Uterus (tissue), 4 donors: Measurements from ENCODE around the gene ARID3C. TPM values are rescaled to one million over a fixed set of nuclear protein-coding genes. Genes with fewer than 3 reads are reported as not detected.

Experiments
- DNase-seq, 2 donors: peaks; one replicate each; pipeline ENCODE4 v3.0.0-alpha.2; 2019 to 2020
- H3K27ac ChIP-seq, 2 donors: fragments of 200-600 bp; sonication (generic); 1 replicate in 1 of 2; 2 replicates in 1 of 2; pipeline ENCODE4 v1.5.1; 2016 to 2018
- H3K27me3 ChIP-seq, 2 donors: fragments of 200-600 bp; sonication (generic); one replicate each; pipeline ENCODE4 v1.5.1; 2018 to 2019; ENCODE audit warnings: control low read depth in 1 of 2
- H3K36me3 ChIP-seq, 2 donors: fragments of 200-600 bp; sonication (generic); one replicate each; pipeline ENCODE4 v1.5.1; 2019; ENCODE audit warnings: control low read depth in 1 of 2
- H3K4me1 ChIP-seq, 2 donors: fragments of 200-600 bp; sonication (generic); one replicate each; pipeline ENCODE4 v1.5.1; 2018 to 2019; ENCODE audit warnings: control low read depth in 1 of 2
- H3K4me3 ChIP-seq, 2 donors: fragments of 200-600 bp; sonication (generic); 1 replicate in 1 of 2; 2 replicates in 1 of 2; pipeline ENCODE4 v1.5.1; 2018 to 2019; ENCODE audit warnings: mild to moderate bottlenecking in 1 of 2
- H3K9me3 ChIP-seq, 2 donors: fragments of 200-600 bp; sonication (generic); one replicate each; pipeline ENCODE4 v1.5.1; 2019; ENCODE audit warnings: control low read depth in 1 of 2
- POLR2A ChIP-seq, 2 donors: fragments of 450-650 bp; IDR thresholded peaks; one replicate each; pipeline ENCODE4 v1.6.1; 2016; ENCODE audit warnings: antibody characterized with exemption in 2 of 2, mild to moderate bottlenecking in 1 of 2, moderate library complexity in 1 of 2
- intact Hi-C: fragments of 100-400 bp; cut with DNase I; formaldehyde crosslinking; loops from one replicate; pipeline ENCODE4 v1.15.1; 2023; ENCODE audit warnings: low total_unique reads
- total RNA-seq, 4 donors: library from RNA; depleted of rRNA in 3 of 4; stranded (reverse); fragments of >200 nt in 3 of 4; gene quantifications; one replicate each; pipeline versions ENCODE4 v1.1.0 to v1.2.4, GENCODE V29; 2014 to 2023
- TF ChIP-seq, protein P1 (sequence below), 4 experiments: fragments of 200-600 bp in 2 of 4; fragments of 450-650 bp in 2 of 4; sonication (generic) in 2 of 4; IDR thresholded peaks; one replicate each; pipeline ENCODE4 v1.5.1; 2016 to 2019; ENCODE audit warnings: antibody characterized with exemption in 4 of 4, mild to moderate bottlenecking in 2 of 4, moderate library complexity in 1 of 4
- donor health status: DM: yes; HTN: yes; CAD: no.

ARID3C gene
- total RNA-seq, 4 donors from 2014 or later, result 0.35 to 0.82 TPM; not detected in 2

DNA sequence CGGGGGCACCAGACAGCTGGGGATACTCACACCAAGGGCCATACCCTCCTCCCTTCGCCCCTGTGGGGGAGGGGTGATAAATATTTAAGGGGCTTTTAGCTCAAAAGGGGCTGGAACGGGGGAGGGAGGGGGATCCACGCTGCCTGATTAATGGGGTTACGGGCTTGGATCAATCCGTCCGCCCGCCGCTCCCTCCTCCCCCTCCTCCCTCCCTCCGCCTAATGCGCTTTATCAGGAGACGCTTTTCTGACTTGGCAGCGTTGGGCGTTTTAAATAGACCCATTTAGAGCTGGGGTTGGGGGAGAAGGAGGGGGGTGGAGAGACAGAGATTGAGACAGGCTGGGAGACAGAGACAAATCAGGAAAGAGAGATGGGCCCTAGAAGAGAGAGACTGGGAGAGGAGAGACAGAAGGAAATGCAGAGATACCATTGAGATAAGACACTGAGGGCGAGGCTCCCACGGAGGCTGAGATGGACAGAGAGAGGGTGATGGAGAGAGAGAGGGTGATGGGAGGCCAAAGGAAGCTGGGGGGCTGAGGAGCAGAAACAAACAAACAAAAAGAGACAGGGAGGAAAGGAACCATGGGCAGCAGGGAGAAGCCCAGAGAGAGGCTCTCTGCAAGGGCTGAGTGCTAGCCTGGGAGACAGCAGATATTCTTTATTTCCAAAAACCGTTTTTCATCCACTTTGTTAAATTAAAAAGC, 49.6 kb downstream of the ARID3C start:
- Histone ChIP-seq H3K4me3 (no peak overlapping the region), H3K27ac (no peak overlapping the region), H3K9me3 (no peaks in the 10 kb centered on the region), H3K36me3 (no peaks in the 10 kb centered on the region), H3K27me3 (no peaks in the 10 kb centered on the region), H3K4me1 (peaks cover 0 to 9% of the 10 kb centered on the region in 2 donors)
- intact Hi-C loops, result no loop called here
- DNase-seq, result no peak
- TF ChIP-seq, protein P1, sequence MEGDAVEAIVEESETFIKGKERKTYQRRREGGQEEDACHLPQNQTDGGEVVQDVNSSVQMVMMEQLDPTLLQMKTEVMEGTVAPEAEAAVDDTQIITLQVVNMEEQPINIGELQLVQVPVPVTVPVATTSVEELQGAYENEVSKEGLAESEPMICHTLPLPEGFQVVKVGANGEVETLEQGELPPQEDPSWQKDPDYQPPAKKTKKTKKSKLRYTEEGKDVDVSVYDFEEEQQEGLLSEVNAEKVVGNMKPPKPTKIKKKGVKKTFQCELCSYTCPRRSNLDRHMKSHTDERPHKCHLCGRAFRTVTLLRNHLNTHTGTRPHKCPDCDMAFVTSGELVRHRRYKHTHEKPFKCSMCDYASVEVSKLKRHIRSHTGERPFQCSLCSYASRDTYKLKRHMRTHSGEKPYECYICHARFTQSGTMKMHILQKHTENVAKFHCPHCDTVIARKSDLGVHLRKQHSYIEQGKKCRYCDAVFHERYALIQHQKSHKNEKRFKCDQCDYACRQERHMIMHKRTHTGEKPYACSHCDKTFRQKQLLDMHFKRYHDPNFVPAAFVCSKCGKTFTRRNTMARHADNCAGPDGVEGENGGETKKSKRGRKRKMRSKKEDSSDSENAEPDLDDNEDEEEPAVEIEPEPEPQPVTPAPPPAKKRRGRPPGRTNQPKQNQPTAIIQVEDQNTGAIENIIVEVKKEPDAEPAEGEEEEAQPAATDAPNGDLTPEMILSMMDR (IDR thresholded peaks at IDR 0.05), result no peak
- TF ChIP-seq POLR2A (IDR thresholded peaks at IDR 0.05), result no peak

DNA sequence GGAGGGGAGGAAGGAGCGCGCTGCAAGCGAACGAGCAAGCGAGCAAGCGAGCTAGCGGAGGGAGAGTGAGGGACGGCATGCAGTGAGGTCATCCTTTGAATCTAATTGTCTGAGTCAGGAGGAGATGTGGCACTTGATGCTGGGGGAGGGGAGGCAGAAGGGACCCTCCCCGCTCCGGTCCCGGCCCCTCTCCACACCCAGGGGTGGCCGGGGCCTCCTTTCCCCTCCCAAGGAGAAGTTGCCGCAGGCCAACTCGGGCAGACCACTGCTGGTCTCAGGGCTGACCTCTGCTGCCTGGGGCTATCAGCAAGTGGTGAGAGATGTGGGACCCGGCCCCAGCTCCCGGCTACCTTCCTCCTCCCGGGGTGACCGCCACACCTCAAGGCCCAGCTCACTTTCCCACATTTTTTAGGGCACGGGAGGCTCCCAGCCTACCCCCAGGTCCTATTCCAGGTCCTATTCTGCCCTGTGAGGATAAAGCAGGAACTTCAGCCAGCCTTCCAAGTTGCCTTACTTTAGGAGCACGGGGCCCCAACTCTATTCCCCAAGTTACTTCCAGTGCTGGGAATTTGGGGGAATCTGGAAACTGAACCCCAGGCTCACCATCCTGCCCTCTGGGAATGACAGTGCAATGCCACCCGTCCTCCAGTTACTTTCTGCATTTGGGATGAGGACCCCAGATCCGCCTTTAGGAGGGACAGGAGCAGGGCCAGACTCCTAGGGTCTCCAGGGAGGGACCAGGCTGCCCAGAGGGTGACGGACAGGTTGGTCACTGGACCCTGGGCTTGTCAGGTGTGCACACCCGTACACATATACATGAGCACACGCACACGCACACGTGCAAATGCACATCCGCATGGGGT, 50.4 kb downstream of the ARID3C start:
- Histone ChIP-seq H3K27ac (peak overlapping the region in 1 of 2 donors; percentile 24), H3K4me1 (peaks cover 0 to 9% of the 10 kb centered on the region in 2 donors), H3K4me3 (peak overlapping the region in 1 of 2 donors; percentile 30), H3K36me3 (no peaks in the 10 kb centered on the region), H3K27me3 (no peaks in the 10 kb centered on the region), H3K9me3 (no peaks in the 10 kb centered on the region)
- intact Hi-C loops, result no loop called here
- no peak for TF ChIP-seq POLR2A (IDR thresholded peaks at IDR 0.05)
- TF ChIP-seq, protein P1 (IDR thresholded peaks at IDR 0.05), result no peak
- DNase-seq, result no peak

DNA sequence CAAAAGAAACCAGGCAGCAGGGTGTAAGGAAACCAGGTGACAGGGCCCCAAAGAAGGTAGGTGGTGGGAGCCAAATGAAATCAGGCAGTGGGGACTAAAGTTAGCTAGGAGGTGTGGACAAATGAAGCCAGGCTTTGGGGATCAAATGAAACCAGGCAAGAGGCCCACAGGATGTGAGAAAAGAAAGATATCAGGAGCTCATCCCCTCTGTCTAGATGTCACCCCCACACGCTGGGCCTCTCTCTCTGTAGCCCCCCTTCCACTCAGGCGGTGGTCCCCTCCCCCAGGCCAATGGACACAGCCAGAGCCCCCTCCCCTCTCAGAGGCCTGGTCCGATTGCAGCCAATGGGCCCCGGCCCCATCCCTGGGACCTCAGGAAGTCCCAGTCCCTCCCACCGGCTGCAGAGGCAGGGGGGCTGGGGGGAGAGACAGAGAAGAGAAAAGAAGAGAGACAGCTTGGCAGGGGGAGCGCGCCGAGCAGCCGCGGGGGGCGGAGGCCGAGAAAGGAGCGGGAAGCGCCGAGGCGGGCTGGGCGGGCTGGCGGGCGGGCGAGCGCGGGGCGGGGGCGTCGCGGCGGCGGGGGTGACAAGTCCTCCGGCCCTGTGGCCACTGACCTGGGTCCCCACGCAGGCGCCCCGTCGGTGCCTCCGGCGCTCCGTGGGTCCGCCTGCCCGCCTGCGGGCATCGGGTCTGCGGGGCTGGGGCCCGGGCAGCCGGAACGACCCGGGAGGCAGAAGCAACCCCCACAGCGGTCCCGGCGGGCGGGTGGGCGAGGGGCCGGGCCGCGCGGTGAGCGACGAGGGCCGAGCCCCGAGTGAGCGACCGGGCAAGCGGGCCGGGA, 51.2 kb downstream of the ARID3C start:
- no peaks in the 10 kb centered on the region for H3K9me3 ChIP-seq
- H3K4me1 ChIP-seq, result peaks cover 0 to 9% of the 10 kb centered on the region in 2 donors
- no peak for DNase-seq
- peak overlapping the region in 1 of 2 donors; percentile 30 for H3K4me3 ChIP-seq
- H3K27me3 ChIP-seq, result no peaks in the 10 kb centered on the region
- no peaks in the 10 kb centered on the region for H3K36me3 ChIP-seq
- peak overlapping the region in 1 of 2 donors; percentile 24 for H3K27ac ChIP-seq
- TF ChIP-seq POLR2A (IDR thresholded peaks at IDR 0.05), result no peak
- TF ChIP-seq, protein P1 (IDR thresholded peaks at IDR 0.05), result no peak
- intact Hi-C loops, result no loop called here

DNA sequence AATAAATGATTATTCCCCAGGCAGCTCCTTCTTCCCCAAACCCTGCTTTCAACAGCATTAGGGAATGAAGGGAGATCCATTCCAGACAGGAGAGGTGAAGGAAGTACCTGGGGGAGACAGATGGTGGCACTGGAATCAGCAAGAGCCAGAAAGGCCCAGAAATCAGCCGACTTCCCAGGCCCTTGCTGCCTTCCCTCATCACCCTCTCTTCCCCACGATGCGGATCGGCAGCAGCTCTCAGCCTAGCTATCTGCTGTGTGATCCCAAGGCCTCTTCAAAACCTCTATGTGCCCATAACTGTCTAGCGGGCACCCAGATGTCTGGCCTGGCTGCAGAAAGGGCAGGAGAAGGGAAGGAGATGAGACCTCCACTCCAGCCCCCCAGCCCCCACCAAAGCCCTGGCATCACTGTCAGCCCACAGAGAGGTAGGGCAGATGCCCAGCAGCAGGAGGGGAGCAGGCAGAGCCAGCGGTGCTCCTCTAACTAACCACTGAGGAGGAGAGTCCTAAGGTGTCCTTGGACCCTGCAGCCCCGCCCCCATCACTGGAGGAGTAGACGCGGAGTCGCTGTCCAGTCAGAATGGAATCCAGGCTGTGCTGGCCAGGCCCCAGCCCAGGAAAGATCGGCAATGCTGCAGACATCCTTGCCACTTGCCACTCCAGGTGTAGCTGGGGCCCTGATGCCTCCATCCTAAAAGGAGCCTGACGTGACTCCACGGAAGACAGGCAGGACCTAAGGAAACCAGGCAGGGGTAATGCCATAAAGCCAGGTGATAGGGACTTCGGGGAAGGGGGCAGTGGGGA, 52.1 kb downstream of the ARID3C start:
- TF ChIP-seq, protein P1 (IDR thresholded peaks at IDR 0.05), result no peak
- TF ChIP-seq POLR2A (IDR thresholded peaks at IDR 0.05), result no peak
- no peak for DNase-seq
- no peak overlapping the region for H3K27ac ChIP-seq
- no peaks in the 10 kb centered on the region for H3K36me3 ChIP-seq
- no peaks in the 10 kb centered on the region for H3K27me3 ChIP-seq
- no peak overlapping the region for H3K4me3 ChIP-seq
- peaks cover 0 to 9% of the 10 kb centered on the region in 2 donors for H3K4me1 ChIP-seq
- intact Hi-C loops, result no loop called here
- H3K9me3 ChIP-seq, result no peaks in the 10 kb centered on the region
